HUDEP-2 (cell line): ENCODE results near the gene GNAO1.

Experiments
- DNase-seq, 76 experiments: peaks; one replicate each; lab custom pipeline; 2025; ENCODE audit not compliant: unreplicated experiment in 76 of 76; lab: John Stamatoyannopoulos, UW

The GNAO1 gene

DNA sequence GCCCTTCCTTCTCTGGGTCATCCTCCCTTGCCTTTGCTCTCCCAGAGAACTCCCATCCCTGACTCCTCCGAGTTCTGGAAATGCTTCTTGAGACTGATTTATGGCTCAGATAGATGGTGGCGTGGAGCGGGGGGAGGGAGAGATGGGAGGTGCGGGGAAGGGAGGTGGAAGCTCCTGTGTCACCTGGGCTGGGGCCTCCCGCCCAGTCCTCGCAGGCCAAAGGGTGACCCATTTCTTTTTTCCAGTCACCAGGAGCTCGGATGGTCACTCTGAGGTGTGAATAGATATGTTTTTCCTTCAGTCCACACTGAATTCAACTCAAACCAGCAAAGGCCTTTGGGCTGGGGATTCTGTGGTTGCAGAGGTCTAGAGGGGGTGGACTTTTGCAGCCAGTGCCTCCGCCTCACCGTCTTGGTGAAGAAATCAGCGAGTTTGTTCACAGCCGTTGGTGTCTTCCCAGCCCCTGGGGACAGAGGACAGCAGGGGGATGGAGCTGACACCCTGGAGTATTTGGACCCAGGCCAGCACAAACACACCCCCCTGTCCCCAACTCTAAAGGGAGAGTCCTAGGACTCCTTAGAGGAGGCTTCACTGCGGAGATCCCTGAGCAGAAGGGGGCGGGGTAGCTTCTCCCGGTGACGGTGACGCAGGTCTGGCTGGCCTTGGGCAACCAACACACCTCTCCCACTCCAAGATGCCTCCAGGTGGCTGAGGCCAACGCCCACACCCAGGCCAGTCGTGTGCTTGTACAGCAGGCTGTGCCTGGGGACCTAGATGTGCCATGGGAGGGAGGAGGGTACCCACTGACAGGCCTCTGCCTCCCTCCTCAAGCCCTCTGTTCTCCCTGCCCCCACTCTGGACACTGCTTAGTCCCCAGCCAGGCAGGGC, 153.5 kb downstream of the GNAO1 start:
- DNase-seq = no peak

DNA sequence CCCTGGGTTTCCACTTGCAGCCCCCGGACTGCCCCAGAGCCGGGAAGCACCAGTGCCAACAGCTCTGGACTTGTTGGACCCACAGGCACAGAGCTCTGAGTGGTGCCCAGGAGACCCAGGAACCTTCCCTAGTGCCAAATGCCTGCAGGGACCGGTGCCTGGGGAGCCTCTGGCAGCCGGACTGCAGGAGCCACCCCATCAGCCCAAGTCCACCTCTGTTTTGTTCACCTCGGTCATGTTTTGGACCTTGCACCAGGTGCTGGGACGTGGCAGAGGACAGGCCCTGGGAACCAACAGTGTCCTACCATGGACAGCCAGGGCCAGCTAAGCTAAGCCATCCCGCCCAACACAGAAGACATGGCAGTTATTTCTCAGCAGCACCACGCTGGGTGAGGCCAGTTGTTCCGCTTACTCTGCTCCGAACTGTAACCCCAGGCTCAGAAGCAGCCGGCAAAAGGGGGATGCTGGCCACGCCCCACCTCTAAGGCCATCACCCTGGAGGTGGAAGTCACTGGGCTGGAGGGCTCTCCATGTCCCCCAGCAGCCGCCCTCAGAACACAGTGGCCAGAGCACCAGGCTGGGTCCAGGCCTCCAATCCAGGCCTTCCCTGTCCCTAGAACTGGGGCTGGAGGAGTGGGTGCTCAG, 154.2 kb downstream of the GNAO1 start:
- DNase-seq = no peak

DNA sequence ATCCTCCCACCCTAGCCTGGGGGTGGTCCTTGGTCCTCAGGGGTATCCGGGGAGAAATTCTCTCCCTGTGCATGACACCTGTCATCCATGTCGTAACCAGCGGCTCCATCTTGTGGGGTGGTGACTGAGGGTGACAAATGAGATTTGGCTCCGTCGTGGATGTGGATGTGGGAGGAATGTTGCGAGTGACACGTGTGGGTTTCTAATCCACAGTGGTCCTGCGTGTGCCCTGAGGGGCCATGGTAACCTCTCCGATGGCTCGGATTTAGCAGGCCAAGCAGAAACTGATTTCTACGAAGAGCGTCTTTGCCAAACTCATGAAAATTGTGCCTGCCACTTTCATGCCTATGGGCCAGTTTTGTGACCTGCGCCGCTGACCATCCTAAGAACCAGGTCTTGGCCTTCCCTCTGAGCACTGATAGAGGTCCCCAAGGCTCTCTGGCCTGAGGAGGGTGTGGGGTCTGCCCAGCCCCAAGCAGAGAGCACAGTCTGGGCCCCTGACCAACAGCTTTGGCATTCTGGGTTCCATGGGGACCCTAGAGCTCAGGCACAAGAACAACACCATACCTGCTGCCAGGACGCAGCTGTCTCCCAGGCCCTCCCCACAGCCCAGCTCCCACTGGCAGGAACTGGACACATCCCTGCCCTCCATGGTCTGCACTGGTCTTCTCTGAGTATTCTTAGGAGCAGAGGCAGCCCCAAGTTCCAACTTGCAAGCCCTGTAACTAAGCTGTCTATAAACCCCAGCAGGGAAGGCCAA, 155.0 kb downstream of the GNAO1 start:
- DNase-seq = no peak

DNA sequence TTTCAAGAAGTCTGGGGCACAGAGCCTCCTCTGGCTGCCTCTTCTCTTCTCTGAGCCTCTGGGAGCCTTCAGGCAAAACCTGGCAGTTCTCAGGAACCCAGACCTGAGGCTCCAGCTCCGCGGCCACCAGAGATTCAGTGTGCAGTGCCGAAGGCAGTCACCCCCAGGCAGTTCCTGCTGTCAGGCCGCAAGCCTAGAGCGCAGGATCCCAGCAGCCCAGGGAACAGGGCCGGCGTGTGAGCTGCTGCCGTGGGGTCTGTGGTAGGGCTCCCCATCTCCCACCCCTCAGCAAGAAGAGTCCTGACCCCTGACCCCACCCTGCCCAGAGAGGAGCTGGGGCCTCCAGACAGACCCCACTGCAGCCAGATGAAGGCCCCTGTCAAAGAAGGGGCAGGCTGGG, 155.9 kb downstream of the GNAO1 start:
- no peak for DNase-seq

DNA sequence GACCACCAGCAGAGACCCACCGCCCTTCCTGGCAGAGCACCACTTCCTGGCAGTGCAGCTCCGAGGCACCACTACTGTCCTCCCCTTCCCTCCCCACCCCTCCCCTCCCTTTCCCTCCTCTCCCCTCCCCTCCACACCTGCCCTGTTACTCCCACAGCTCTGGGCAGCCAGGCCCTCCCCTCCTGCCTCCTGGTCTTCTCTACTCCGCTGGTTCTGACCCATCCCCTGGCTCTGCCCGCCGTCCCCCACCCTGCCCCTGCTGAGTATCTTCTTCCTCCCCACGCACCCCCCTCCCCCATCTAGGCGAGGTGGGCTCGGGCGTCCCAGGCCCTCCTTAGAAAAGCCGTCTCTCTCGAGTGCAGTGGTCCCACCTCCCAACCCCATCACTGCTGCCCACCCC, 156.4 kb downstream of the GNAO1 start:
- DNase-seq = no peak

DNA sequence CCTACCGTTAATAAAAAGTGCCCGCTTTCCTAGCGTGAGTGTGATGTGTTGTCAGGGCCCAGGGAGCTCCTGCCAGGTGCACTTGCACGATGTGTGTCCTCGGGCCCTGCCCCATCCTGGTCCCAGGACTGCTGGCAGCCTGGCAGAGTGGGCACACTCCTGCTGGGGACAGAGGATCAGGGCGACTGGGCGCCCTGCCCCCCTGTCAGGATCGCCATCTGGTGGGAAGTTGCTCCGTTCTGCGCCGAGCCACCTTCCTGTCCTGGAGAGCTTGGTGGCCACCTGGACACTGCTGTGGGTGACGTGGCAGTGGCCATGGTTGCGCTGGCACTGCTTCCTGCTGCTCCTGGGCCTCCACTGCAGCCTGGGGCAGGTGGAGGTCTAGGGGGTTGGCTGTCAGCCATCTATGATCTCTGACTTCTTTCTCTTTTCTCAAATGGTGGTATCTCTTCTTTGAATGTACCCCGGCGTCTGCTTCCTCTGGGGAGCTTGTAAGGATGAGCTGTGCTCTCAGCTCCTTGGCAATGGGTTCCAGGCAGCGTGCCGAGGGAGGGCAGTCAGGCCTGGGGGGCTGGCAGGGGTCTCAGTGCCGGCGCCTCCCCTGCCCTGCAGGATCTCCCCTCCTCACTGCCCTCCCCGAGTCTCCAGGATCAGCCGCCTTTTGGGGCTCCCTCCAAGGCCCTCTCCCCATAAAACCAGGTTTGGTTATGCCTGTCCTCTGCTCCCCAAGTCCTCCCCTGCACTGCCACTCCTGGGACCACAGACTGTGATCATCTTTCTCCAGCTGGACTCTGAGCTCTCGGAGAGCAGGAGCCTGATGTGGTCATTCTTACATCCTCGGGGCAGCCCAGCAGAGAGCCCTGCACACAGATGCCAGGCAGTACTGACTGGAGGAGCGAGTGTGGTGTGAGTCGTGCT, 157.1 kb downstream of the GNAO1 start:
- DNase-seq = no peak

DNA sequence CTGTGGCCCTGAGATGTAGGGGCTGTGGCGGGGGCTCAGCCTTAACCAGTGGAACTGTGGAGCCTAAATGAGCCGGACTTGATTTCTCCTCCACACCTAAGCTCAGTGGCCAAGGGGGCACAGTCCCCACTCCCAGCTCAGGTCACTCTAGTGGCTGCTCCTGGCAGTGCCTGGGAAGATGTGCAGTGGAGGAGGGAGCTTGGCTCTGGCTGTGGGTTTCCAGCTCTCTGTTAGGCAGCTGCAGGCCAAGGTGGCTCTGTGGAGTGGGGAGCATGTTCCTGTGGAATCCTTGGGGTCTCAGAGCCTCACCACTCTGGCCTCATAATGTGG, 157.8 kb downstream of the GNAO1 start:
- no peak for DNase-seq

DNA sequence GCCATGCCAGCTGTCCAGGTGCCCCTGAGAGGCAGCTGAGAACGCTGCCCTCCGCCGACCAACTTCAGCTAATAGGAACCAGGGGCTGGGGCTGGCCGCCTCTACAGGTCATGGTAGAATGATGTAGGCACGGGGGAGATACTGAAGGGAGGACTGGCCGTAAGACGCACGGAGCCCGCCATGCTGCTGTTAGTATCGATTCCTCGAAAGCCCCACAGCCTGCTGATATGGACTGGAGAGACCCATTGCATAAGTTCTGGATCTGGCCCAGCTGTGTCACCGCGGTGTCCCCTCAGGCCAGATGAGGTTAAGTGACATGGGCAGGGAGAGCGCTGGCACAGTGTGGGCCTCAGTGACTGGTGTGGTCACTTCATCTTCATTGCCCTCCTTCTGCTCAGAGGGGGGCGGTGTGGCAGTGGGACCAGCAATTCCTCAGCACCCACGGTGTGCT, 158.4 kb downstream of the GNAO1 start:
- no peak for DNase-seq

DNA sequence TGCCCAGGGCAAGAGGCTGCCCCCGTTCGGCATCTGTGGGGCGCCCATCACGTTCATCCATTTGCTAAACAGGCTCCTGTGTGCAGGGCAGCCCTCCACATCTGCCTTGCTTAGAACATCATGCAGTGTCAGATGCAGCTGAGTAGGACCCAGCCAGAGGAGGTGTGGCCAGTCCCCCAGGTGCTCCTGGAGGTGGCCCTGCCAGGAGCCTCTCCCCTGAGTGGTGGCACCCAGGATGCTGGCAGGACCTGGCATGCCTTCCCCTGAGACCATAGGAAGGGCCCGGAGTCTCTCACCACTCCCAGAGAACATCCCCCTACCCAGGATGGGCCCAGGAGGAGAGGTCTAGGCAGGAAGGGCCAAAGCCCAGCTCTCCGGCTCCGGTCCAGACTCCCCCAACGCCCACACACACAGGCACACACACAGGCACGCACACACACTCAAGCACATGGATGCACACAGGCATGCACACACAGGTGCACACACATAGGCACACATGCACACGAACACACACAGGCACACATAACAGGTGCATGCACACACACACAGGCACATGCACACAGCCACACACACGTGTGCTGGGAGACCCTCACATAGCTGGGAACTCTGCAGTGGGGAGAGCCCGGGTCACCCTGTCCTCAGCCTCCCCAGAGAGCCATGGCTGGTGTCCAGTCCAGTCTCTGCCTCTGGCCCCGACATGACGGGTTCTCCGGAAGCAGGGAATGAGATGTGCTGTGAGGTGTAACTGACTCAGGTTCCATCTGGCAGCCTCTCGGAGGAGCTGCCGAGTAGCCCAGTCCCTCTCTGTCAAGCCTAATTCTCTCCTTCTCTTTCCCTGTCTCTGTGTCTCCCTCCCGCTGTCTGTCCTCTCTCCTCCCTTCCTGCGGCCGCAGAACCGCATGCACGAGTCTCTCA, 159.5 kb downstream of the GNAO1 start:
- no peak for DNase-seq

DNA sequence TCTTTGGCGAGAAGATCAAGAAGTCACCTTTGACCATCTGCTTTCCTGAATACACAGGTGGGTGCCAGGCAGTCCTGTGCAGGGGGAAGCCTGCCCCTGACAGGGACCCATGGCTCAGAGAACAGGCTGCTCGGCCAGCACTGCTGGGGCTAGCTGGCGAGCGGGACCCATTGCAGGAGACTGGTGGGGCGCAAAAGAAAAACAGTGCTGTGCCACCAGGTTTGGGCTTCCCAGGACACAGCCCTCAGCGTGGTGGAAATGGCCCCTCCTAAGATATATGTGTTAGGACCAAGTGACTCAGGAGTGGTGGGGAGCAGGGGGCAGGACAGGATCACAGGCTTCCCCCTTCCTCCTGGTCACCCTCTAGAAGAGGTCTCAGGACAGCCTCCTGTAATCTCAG, 160.2 kb downstream of the GNAO1 start:
- DNase-seq = no peak

DNA sequence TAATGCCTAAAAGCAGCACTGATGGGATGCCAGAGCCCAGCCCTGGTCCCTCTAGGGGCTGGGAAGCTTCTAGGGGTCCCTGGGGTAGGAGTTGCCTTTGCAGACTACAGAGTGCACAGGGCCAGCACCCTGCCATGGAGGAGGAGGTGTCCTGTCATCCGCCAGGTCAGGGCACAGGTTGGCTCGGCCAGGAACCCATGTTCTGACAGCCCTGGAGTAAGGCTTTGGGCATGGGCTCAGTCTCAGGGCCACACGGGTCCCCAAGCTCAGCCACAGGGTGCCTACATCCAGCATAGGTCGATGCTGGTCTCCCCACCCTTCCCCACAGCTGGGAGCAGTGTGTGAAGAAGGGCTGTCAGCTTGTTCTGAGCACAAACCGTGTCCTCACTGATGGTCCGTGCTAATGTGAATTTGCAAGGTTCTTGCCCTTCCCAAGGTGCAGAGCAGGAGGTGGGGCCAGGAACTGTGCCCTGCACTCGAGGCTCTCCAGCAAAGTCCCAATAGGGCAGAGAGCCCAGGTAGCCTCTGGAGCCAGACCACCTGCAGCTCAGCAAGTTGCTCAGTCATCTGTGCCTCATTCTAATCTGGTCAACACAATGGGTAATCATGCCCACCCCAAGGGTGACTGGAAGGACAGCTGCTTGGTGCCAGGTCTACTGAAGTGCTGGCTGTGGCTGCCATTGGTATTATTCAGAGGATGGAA, 161.2 kb downstream of the GNAO1 start:
- no peak for DNase-seq

DNA sequence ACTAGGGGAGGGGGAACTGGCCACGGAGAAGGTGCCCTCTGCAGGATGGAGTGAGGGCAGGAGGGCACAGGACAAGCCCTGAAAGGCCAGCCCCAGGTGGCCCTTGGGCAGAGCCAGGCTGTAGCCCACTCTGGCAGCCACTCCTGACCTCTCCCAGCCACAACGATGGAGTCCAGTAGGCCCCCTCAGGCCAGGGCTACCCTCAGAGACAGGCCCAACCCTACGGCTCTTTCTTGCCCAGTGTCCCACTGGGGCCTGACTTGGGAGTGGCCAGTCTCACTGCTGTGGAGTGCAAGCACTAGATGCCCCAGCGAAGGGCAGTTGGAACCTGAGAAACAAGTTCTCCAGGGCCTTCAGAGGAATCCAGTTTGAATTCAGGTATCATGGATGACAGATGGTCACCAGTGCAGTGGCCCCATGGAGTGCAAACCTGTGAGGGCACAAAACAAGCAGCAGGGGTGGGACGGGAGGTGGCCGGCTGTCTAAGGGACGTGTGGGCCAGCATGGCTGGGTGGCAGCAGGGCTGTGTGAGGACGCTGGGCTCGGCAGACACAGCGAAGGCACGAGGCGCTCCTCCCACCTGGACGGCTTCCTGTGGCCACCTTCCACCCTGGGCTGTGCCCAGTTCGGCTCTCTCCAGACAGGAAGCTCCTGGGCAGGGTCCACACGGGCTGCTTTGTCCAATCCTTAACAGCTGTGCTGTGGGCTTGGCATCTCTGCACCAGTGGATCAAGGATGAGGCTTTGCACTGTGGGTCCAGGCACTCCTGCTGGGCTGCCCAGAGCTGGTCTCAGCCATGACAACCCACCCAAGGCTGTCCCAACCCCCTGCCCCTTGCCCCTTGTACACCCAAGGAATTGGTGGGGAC, 162.0 kb downstream of the GNAO1 start:
- DNase-seq = no peak

DNA sequence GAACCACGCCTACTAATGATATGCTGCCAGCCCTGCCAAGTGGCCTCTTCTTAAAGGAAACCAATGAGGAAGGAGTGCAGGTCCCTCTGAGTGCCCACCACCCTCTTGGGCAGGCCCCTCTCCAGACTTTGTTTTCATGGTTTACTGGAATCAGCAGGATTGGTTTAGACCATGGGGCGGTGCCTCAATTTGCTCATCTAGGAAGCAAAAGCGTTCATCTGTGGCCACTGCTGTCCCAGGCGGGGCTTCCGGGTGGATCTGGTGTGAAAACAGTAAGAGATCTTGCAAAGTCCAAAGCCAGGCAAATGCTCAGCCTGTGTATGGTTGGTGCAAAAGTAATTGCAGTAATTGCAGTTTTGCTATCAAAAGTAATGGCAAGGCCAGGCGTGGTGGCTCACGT, 162.7 kb downstream of the GNAO1 start:
- DNase-seq = no peak

DNA sequence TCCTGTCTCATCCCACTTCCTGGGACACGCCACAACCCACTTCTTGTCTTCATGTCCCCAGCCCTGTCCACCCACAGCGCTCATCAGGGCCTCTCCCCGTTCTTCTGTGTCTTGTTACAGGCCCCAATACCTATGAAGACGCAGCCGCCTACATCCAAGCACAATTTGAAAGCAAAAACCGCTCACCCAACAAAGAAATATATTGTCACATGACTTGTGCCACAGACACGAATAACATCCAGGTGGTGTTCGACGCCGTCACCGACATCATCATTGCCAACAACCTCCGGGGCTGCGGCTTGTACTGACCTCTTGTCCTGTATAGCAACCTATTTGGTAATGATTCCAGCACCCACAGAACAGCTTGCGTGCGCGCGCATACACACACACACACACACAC, 163.5 kb downstream of the GNAO1 start:
- no peak for DNase-seq

DNA sequence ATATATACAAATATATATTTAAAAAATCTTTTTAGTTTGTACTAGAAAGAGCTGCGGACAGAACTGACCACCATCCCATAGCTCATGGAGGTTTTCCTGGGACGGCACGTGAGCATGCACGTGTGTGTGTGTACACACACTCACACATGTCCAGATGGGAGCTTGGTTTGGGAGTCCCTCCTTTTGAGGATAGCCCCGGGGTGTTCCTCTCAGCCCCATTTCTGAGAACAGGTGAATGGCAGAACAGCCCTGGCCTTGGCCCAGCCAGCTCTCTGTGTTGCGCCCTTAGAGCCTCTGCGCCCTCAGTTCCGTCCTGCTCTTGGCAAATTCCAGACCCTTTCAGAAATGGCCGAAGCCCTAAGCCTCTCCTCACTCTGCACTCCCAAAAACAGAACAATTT, 163.9 kb downstream of the GNAO1 start:
- no peak for DNase-seq

DNA sequence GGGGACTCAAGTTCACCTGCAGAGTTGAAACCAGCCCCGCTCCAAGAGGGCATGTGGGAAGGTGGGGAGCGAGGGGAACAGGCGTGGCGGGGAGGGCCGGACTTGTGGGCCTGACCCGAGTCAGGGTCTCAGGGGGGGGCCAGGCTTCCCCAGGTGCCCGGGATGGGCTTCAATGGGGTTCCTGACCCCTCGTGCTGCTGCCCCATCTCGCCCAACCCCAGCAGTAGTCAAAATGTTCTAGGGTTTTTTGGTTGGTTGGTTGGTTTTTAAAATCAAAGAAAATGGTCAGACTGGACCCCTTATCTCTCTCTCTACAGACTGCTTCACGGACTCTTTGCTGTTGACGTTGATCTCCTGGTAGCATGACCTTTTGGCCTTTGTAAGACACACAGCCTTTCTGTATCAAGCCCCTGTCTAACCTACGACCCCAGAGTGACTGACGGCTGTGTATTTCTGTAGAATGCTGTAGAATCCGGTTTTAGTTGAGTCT, 164.5 kb downstream of the GNAO1 start:
- peak in 1 of 76 experiments; percentile 1 for DNase-seq

DNA sequence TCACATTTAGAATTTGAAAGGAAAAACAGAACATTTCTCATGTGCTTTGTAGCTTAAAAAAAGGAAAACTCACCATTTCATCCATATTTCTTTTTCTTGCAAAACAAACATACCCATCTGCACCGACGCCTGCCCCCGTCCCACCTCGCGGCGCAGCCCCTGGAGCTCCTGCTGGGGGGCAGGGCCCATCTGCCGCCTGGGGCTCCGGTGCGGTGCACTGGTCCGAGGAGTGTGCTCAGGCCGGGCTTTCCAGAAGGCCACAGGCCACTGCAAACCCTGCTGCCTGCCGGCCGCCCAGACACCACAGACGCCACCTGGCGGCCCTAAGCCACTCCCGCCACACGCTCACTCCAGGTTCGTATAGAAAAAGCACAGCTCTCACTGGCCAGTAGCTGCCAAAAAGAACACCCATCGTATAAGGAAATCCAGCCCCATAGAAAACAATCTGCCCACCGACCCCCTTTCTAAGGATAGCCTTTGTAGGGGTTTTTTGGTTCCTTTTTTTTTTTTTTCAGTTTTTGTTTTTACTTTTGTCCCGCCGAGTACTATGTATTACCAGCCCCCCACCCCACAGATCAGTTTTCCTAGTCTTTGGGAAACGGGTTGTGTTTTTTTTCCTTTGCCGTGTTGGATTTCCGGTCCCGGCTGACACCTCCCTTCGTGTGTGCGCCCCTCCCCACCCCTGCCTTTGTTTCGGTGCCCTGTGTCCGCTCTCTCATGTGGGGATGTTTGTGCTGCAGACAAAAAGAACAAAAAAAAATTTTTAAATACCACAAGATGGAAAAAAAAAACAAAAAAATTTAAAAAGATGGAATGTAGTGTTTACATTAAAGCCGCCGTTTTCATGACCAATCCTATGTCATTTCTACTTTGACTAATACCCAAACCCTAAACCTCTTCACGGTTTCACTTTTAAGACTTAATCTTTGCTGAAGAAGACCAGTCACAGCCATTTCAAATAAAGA, 165.3 kb downstream of the GNAO1 start:
- DNase-seq = peak in 70 of 76 experiments; percentile 6 to 79 (median 56)
